NCI-H460 (cell line): Measurements from ENCODE around the gene RSPH9. TPM values are rescaled to one million over a fixed set of nuclear protein-coding genes. Genes with fewer than 3 reads are reported as not detected.

Source experiments
- DNase-seq: peaks from one replicate; pipeline ENCODE4 v3.0.0-alpha.2; 2016; ENCODE audit warnings: low read depth; ENCODE audit errors: extremely low read depth
- total RNA-seq: library from RNA; depleted of rRNA; stranded (reverse); fragments of >200 nt; shearing (Covaris generic); gene quantifications from 2 replicates; pipeline ENCODE4 v1.2.3, GENCODE V29; 2014; rRNA removed

RSPH9 gene
- total RNA-seq, 1 experiment from 2014 or later = 0.42 TPM

DNA sequence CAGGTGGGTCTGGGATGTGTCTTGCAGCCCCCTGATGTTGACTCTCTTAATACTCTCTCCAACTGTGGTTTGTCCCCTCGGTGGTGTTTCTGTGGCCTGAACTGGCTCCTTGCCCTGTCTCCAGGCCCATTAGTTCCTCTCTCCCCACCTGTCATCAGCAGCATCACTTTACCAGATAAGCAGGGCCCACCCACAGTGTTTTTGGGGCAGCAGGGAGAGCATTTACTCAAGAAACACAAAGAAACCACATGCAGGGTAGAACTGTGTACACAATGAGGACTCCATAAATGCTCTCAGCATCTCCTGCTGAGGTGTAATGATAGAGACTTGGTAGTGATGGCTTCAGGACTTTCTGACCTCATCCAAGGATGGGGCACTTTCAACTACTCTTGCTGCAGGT is 62.9 kb downstream of the RSPH9 start:
- no peak for DNase-seq

DNA sequence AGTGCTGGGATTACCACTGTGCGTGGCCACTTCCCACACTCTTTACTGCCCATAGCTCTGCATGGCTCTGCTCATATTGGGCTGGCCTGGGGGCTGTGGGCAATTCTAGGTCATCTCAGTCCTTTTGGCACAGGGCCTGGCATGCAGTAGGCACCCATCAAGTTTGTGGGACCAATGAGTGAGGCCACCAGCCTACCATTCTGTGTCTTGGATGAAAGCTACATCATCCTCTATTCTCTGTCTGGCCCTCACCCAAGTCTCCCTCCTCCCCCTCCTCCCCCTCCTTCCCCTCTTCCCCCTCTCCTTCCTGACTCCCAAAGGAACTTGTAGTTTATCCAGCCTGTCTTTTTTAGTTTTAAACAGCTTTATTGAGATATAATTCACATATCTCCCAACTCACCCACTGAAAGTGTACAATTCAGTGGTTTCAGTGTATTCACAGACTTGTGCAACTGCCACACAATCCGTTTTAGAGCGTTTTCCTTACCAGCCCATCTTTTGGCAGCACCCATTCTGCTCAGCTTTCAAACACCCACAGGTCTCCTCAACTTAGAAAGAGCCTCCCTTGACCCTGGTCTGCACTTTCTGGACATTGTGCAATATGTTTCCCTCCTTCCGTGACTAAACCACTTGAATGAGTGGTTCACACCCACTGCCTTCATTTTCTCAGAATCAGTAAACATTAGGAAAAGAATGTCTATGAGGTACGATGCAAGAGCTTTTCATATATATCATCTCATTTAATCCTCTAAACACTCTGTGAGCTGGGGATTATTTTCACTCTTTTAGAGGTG is 64.2 kb downstream of the RSPH9 start:
- no peak for DNase-seq

DNA sequence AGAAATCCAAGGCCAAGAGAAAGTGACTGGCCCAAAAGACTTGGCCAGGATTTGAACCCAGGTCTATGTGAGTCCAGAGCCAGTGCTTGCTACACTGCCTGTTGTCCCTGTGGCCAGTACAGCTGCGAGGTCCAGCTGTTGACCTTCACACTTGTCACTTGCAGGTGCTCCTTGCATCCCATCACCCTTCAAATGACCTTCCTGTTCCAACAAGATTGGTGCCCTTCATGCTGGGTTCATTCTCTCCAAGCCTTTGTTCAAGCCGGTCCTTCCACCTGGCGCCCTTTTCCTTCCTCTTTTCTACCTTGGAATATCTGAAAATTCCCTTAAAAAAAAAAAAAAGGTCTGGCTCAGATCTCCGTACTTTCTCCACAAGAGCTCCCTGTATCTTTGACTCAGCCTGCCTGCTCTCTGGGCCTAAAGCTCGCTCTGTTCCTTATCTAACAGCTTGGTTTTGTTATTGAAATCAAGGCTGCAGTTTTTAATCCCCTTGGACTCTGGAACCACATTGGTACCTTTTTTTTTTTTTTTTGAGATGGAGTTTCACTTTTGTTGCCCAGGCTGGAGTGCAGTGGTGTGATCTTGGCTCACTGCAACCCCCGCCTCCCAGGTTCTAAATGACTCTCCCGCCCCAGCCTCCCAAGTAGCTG is 64.9 kb downstream of the RSPH9 start:
- no peak for DNase-seq

GRCh38 chr6:43710576-43710975 is 65.7 kb downstream of the RSPH9 start:
- DNase-seq = no peak

- DNase-seq = no peak
Observed at GRCh38 chr6:43712579-43712978, 67.7 kb downstream of the RSPH9 start.

GRCh38 chr6:43713643-43714310 is 68.9 kb downstream of the RSPH9 start:
- DNase-seq = no peak

- DNase-seq = no peak
Observed at GRCh38 chr6:43714311-43715055, 69.6 kb downstream of the RSPH9 start.

DNA sequence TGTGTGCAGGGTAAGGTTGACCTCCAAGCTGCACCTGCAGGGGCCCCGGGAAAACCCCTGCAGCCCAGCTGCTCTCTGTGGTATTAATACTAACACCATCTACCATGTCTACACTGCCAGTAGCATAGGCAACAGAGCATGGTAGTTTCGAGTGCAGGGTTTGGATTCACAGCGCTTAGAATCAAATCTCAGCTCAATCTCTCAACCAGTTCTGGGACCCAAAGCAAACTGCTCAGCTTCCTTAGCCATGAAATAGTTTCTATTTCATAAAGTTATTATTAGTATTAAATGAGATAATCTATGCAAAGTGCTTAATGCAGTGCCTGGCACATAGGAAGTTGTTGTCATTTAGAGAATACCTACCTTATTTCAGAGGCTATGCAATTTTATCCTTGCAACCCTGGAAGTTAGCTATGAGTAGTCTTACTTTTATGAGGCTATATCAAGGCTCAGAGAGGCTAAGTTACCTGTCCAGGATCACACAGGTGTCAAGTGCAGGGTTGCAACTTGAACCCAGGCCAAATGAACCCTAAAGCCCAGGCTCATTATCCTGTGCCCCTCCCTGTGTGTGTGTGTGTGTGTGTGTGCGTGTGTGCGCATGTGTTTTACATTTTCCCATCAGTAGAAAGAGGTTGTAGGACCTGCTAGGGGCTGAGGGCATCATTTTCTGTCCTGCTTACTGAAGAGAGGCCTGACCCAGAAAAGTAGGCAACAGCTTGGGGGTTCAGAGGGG is 70.4 kb downstream of the RSPH9 start:
- no peak for DNase-seq

- no peak for DNase-seq
Observed at GRCh38 chr6:43716099-43716498, 71.3 kb downstream of the RSPH9 start.

DNA sequence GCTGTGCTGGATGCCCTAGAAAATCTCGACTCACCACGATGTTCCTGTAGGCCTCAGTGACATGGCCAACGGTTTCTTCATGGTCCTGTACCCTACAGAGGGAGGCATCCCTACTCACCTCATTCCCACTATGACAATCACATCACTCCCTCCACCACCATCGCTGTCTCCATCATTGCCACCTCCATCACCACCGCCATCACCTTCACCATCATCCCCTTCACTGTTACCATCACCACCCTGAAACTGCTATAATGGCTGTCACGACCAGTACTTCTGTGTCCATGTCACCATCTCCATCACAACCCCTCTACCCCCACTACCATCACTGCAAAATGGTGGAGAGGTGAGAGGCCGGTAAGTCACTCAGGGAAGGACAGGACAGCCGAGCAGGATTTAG is 72.6 kb downstream of the RSPH9 start:
- DNase-seq = no peak

- no peak for DNase-seq
Observed at GRCh38 chr6:43717822-43718221, 73.0 kb downstream of the RSPH9 start.

GRCh38 chr6:43718387-43719105 is 73.7 kb downstream of the RSPH9 start:
- no peak for DNase-seq

DNA sequence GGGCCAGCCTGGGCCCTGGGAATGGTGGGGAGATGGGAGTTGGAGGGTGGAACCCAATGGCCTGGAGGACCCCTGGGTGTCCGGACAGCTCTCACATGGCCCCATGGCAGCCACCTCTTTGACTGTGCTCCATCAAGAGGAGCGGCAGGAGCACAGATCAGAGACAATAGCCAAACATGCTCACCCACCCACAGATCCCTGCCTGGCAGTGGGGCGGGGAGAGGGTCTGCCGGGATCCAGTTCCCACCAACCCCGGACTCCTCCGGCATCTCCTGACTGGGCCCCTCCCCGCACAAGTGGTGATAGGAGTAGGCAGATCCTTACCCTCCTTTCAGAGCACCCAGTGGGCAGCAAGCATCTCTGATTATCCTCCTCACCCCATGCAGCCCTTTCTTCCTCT is 74.7 kb downstream of the RSPH9 start:
- DNase-seq = no peak

DNA sequence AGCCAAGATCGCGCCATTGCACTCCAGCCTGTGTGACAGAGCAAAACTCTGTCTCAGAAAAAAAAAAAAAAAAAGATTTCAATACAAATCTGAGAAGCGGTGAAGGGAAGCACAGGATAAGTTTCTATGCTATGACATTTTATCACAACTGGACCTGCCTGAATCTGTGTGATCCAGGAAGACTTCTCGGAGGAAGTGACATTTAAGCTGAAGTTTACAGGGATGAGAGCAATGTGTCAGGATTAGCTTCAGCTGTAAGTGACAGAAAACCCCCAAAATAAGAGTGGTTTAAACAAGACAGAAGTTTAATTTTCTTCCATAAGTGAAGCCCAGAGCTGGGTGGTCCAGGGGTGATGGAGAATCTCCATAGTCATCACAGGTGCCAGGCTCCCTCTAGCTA is 76.2 kb downstream of the RSPH9 start:
- no peak for DNase-seq

Other genes with a start within 250 kb of the RSPH9 start
- gene ABCC10, start 217.5 kb upstream of the RSPH9 start, total RNA-seq = 6.9 and 9.1 TPM in 2 replicates
- gene DLK2, start 189.5 kb upstream of the RSPH9 start, total RNA-seq = not detected in 2 replicates
- 21.2 and 21.3 TPM in 2 replicates for gene TJAP1, start 167.5 kb upstream of the RSPH9 start, total RNA-seq
- 0.25 and 0.26 TPM in 2 replicates for gene LRRC73, start 134.7 kb upstream of the RSPH9 start, total RNA-seq
- gene YIPF3, start 128.1 kb upstream of the RSPH9 start, total RNA-seq = 62.4 and 69.1 TPM in 2 replicates
- 36.4 and 39.5 TPM in 2 replicates for gene POLR1C, start 127.9 kb upstream of the RSPH9 start, total RNA-seq
- gene XPO5, start 69.0 kb upstream of the RSPH9 start, total RNA-seq = 55.3 and 56.2 TPM in 2 replicates
- gene POLH, start 68.9 kb upstream of the RSPH9 start, total RNA-seq = 8.3 and 8.7 TPM in 2 replicates
- 121 and 144 TPM in 2 replicates for gene GTPBP2, start 15.8 kb upstream of the RSPH9 start, total RNA-seq
- gene MAD2L1BP, start 9.2 kb upstream of the RSPH9 start, total RNA-seq = 23.9 and 24.1 TPM in 2 replicates
- gene MRPS18A, start 42.8 kb downstream of the RSPH9 start, total RNA-seq = 54.1 and 66.0 TPM in 2 replicates
- gene VEGFA, start 125.2 kb downstream of the RSPH9 start, total RNA-seq = 73.7 and 85.5 TPM in 2 replicates